PFSK-1 (cell line): ENCODE data around the gene SYTL3.

Experiments
- FOXP2 ChIP-seq: optimal IDR thresholded peaks from 2 replicates; pipeline ENCODE3; 2011; ENCODE audit warnings: borderline replicate concordance, control low read depth, inconsistent platforms; ENCODE audit not compliant: insufficient read depth; ENCODE audit errors: extremely low read length, extremely low read depth
- POLR2AphosphoS5 ChIP-seq: IDR thresholded peaks from 2 replicates; pipeline ENCODE4 v1.6.1; 2012; ENCODE audit warnings: low read depth, mild to moderate bottlenecking, control low read depth, low read length, moderate library complexity
- SIN3A ChIP-seq: IDR thresholded peaks from 2 replicates; pipeline ENCODE4 v1.6.1; 2012; ENCODE audit warnings: mild to moderate bottlenecking, low read length, moderate library complexity, borderline replicate concordance; ENCODE audit not compliant: insufficient read depth
- TAF1 ChIP-seq: IDR thresholded peaks from 2 replicates; pipeline ENCODE4 v1.6.1; 2012; ENCODE audit warnings: low read length, control low read depth, borderline replicate concordance; ENCODE audit not compliant: insufficient read depth
- TF ChIP-seq, protein P1 (sequence below), 2 experiments: IDR thresholded peaks; 2 replicates each; pipeline versions ENCODE4 v1.6.1 to v1.8.0; 2011 to 2012; ENCODE audit warnings: low read depth in 2 of 2, low read length in 2 of 2, control low read depth in 1 of 2, inconsistent platforms in 1 of 2, mild to moderate bottlenecking in 1 of 2, moderate library complexity in 1 of 2; ENCODE audit not compliant: insufficient read depth in 1 of 2

DNA sequence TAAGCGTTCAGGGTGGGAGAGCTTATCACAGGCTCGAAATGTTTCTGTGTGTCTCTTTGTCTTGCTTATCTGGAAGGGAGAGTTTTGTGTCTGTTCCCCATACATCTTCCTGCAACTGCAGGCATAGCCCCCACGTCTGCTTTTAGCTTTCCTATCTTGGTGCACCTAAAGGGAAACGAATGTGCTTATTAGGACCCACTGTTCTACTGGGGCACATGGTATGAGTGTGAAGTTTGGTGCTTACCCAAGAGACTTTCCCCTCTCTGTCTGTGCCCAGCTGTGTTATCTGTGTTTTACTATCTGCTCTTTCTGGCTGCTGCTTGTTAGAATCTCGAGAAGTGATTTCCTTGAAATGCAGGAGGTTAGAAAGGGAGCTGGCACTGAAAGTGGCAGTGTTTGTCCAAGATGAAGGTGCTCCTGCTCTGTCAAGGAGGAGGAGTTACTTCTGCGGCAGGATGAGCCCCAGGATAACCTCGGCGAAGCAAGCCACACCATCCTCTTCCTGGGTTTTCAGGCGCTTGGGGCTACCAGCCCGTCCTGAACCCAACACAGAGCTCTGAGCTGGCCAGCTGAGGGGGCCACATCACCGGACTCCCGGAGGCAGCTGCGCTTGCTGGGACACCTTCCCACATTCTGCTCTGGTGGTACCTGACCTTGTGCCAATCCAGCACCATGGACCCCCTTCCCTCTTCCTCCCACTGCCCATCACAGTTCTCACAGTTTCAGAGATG, 28.7 kb upstream of the SYTL3 start:
- TF ChIP-seq POLR2AphosphoS5, result no peak
- no peak for TF ChIP-seq SIN3A
- TF ChIP-seq, protein P1, sequence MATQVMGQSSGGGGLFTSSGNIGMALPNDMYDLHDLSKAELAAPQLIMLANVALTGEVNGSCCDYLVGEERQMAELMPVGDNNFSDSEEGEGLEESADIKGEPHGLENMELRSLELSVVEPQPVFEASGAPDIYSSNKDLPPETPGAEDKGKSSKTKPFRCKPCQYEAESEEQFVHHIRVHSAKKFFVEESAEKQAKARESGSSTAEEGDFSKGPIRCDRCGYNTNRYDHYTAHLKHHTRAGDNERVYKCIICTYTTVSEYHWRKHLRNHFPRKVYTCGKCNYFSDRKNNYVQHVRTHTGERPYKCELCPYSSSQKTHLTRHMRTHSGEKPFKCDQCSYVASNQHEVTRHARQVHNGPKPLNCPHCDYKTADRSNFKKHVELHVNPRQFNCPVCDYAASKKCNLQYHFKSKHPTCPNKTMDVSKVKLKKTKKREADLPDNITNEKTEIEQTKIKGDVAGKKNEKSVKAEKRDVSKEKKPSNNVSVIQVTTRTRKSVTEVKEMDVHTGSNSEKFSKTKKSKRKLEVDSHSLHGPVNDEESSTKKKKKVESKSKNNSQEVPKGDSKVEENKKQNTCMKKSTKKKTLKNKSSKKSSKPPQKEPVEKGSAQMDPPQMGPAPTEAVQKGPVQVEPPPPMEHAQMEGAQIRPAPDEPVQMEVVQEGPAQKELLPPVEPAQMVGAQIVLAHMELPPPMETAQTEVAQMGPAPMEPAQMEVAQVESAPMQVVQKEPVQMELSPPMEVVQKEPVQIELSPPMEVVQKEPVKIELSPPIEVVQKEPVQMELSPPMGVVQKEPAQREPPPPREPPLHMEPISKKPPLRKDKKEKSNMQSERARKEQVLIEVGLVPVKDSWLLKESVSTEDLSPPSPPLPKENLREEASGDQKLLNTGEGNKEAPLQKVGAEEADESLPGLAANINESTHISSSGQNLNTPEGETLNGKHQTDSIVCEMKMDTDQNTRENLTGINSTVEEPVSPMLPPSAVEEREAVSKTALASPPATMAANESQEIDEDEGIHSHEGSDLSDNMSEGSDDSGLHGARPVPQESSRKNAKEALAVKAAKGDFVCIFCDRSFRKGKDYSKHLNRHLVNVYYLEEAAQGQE (IDR thresholded peaks at IDR 0.05; ENCODE audit: insufficient read depth in 1 of 2, low read depth in 2 of 2, low read length in 2 of 2), result no peak
- TF ChIP-seq TAF1, result no peak
- TF ChIP-seq FOXP2, result no peak
